Measurements from ENCODE around the gene HTRA3.

HTRA3 gene

DNA sequence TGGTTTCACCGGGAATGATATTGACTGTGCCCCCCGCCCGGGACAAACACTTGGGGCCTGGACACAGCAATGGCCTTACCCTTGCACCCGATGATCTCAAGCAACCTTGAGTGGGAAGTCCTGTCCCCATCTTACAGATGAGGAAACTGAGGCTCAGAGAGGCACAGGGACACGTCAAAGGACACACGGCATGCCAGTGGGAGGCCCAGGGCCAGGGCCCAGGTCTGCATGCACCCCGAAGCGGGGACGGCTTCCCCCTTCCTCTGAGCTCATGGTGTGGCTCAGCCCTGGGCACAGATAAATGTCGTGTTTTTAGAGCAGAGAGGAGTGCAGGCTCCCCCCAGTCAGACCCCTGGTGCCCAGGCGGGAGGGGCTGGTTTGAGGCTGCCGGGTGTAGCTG lies 33.9 kb upstream of the HTRA3 start:
- no peak for DNase-seq (ENCODE audit: extremely low read depth, low read depth)
- TF ChIP-seq, protein P1, sequence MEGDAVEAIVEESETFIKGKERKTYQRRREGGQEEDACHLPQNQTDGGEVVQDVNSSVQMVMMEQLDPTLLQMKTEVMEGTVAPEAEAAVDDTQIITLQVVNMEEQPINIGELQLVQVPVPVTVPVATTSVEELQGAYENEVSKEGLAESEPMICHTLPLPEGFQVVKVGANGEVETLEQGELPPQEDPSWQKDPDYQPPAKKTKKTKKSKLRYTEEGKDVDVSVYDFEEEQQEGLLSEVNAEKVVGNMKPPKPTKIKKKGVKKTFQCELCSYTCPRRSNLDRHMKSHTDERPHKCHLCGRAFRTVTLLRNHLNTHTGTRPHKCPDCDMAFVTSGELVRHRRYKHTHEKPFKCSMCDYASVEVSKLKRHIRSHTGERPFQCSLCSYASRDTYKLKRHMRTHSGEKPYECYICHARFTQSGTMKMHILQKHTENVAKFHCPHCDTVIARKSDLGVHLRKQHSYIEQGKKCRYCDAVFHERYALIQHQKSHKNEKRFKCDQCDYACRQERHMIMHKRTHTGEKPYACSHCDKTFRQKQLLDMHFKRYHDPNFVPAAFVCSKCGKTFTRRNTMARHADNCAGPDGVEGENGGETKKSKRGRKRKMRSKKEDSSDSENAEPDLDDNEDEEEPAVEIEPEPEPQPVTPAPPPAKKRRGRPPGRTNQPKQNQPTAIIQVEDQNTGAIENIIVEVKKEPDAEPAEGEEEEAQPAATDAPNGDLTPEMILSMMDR (IDR thresholded peaks at IDR 0.05; ENCODE audit: low read depth, low read length): no peak

DNA sequence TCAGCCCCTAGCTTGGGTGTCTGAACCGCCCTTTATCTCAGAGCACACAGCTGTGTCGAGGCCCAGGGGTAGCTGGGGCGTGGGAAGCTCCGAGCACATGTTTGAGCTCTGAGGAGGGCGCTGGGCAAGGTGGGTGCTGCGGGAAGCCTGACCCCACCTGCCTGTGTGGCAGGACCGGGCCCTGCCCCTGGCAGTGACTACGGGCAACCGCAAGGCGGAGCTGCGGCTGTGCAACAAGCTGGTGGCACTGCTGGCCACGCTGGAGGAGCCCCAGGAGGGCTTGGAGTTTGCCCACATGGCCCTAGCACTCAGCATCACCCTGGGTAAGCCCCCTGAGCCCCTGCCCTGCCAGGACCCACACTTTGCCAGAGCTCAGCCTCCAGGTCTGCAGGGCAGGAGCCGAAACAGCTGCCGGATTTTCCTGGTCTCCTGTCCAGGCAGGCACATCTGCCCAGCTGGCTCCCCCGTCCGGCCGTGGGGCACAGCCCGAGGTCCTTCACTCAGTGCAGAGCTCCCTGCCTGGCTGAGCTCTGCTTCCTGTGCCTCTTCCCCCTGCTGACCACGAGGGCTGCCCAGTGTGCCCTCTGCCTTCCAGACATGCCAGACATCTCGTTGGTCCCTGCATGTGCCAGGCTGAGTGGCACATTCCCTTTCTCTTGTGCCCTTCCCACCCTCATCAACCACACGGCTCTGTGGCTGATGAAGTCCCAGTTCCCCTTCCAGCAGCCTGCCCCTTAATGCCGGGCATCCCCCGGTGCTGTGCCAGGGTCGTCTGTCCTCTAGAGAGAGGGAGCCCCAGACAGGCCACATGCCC lies 33.2 kb upstream of the HTRA3 start:
- TF ChIP-seq, protein P1 (IDR thresholded peaks at IDR 0.05; ENCODE audit: low read depth, low read length): no peak
- DNase-seq (ENCODE audit: extremely low read depth, low read depth): no peak

DNA sequence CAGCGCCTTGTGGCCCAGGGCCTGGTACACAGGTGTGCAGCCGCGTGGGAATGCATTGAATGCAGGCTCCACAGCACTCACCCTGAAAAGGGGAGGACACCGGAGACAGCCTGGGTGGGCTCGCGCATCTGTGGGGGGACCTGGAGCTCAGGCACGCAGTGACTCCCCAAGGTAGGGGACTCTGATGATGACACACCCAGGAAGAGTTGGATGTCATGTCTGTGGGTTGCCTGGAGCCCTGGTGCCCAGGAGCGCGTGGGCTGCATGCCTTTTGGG lies 32.7 kb upstream of the HTRA3 start:
- TF ChIP-seq, protein P1 (IDR thresholded peaks at IDR 0.05; ENCODE audit: low read depth, low read length): no peak
- DNase-seq (ENCODE audit: extremely low read depth, low read depth): no peak

DNA sequence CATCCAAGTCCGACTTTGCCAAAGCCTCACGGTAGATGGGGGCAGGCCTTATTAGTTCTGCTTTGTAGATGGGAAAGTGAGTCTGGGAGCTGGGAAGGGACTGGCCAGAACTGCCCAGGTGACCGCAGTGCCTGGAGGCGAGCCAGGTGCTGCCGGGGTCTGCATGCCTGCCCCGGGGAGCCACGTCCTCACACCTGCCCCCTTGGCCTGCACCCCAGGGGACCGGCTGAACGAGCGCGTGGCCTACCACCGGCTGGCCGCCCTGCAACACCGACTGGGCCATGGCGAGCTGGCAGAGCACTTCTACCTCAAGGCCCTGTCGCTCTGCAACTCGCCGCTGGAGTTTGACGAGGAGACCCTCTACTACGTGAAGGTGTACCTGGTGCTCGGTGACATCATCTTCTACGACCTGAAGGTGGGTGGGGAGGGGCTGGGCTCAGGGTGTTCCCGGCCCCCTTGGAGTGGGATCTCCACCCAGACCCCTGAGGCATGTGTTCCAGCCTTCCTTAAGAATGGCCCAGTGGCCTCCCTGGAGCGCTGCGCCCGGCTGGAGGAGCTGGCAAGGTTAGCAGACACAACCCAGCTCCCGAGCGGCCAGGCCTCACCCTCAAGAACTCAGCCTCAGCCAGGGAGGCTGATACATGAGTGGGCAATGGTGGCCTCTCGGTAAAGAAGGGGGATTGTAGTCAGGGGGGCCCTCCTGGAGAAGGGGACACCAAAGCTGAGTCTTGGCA lies 32.1 kb upstream of the HTRA3 start:
- no peak for DNase-seq (ENCODE audit: extremely low read depth, low read depth)
- TF ChIP-seq, protein P1 (IDR thresholded peaks at IDR 0.05; ENCODE audit: low read depth, low read length): no peak

DNA sequence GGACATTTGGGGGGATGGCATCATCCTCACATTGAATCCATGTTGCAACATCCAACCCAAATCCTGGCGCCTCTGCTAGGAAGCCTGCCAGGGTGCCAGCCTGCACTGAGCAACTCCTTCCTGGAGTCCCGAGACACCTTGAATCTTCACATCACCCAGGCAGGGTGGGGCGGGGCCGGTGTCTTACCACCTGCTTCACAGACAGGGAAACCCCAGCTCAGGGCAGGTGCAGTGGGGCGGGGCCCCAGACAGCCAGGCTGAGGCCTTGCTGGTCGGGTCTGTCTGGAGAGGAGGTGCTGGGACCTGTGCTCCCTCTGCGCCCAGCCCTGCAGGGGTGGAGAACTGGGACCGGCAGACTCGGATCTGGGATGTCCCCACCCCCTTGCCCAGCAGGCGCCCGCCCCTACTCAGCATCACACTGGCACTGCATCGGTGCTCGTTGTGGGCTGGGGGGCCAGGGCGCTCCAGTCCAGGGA lies 31.5 kb upstream of the HTRA3 start:
- no peak for DNase-seq (ENCODE audit: extremely low read depth, low read depth)
- TF ChIP-seq, protein P1 (IDR thresholded peaks at IDR 0.05; ENCODE audit: low read depth, low read length): no peak

DNA sequence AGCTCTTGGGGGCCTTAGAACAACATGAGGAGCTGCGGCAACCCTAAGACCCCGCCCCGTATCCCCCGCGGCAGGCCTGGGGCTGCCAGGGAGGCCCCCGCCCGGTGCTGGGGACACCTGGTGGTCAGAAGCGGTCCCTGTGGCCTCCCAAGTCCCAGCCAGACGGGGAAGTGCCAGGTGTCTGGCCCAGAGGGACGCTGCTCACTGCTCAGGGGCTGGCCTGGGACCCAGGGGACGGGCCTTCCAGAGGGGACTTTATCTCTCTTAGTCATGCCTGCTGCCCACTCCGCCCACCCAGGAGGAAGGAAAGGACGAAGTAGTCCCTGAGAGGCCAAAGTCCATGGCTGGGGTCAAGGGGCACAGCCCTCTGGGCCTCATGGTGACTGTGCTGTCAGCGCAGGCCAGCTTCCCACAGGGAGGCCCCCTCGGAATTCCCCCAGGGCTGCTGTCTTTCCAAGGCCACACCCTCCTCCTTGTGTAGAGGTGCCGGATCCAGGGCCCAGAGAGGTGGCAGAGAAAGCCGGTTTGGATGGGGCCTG lies 31.0 kb upstream of the HTRA3 start:
- no peak for DNase-seq (ENCODE audit: extremely low read depth, low read depth)
- TF ChIP-seq, protein P1 (IDR thresholded peaks at IDR 0.05; ENCODE audit: low read depth, low read length): peak; percentile 37

DNA sequence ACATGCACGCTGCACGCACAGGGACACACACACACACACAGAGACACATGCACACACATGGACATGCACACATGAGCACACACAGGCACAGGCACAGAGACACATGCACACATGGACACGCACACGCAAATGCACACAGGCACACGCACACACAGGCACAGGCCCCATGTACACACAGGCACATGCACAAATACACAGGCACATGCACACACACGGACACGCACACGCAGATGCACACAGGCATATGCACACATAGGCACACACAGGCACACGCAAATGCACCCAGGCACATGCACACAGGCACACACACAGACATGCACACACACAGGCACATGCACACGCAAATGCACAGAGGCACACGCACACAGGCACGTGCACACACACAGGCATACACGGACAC lies 30.3 kb upstream of the HTRA3 start:
- no peak for DNase-seq (ENCODE audit: extremely low read depth, low read depth)
- TF ChIP-seq, protein P1 (IDR thresholded peaks at IDR 0.05; ENCODE audit: low read depth, low read length): no peak
